ENCODE data around the gene PCDH1.
"Not testable (repeated sequence)": the region's sequence is repeated elsewhere in the genome, so short reads cannot be mapped to it uniquely, and the experiment has no call there.

Gene PCDH1

GRCh38 chr5:141826674-141827073 lies 51.5 kb downstream of the PCDH1 start:
- no peak for DNase-seq

- no peak for DNase-seq
These were observed 52.2 kb downstream of the PCDH1 start for GRCh38 chr5:141825791-141826560.

GRCh38 chr5:141825241-141825671 lies 53.0 kb downstream of the PCDH1 start:
- DNase-seq, result no peak

GRCh38 chr5:141824717-141825116 lies 53.5 kb downstream of the PCDH1 start:
- DNase-seq, result no peak

GRCh38 chr5:141823056-141823455 lies 55.2 kb downstream of the PCDH1 start:
- no peak for DNase-seq

- DNase-seq, result no peak
These were observed 56.1 kb downstream of the PCDH1 start for GRCh38 chr5:141822144-141822543.

GRCh38 chr5:141821430-141821925 lies 56.7 kb downstream of the PCDH1 start:
- DNase-seq, result no peak

- DNase-seq, result not testable (repeated sequence)
These were observed 57.5 kb downstream of the PCDH1 start for GRCh38 chr5:141820686-141821085.

GRCh38 chr5:141817631-141818030 lies 60.6 kb downstream of the PCDH1 start:
- no peak for DNase-seq

- DNase-seq, result no peak
These were observed 61.4 kb downstream of the PCDH1 start for GRCh38 chr5:141816598-141817399.

- DNase-seq, result no peak
These were observed 62.4 kb downstream of the PCDH1 start for GRCh38 chr5:141815796-141816180.

GRCh38 chr5:141815051-141815795 lies 63.0 kb downstream of the PCDH1 start:
- no peak for DNase-seq

- peak; percentile 24 for DNase-seq
These were observed 63.9 kb downstream of the PCDH1 start for GRCh38 chr5:141814064-141814964.

- DNase-seq, result no peak
These were observed 65.7 kb downstream of the PCDH1 start for GRCh38 chr5:141812512-141812911.

- no peak for DNase-seq
These were observed 66.7 kb downstream of the PCDH1 start for GRCh38 chr5:141811287-141812155.

- DNase-seq, result no peak
These were observed 67.5 kb downstream of the PCDH1 start for GRCh38 chr5:141810702-141811101.

- DNase-seq, result no peak
These were observed 68.7 kb downstream of the PCDH1 start for GRCh38 chr5:141809380-141810096.

GRCh38 chr5:141808857-141809256 lies 69.4 kb downstream of the PCDH1 start:
- no peak for DNase-seq

- no peak for DNase-seq
These were observed 70.5 kb downstream of the PCDH1 start for GRCh38 chr5:141807732-141808131.

GRCh38 chr5:141807329-141807728 lies 70.9 kb downstream of the PCDH1 start:
- DNase-seq, result no peak
